GM18511 (cell line): Measurements from ENCODE around the gene MME.

Experiments used
- ATAC-seq: cut with Tn5 transposase; IDR thresholded peaks from one replicate; pipeline ENCODE4 v1.9.1; 2021; ENCODE audit warnings: mild to moderate bottlenecking, moderate library complexity; ENCODE audit not compliant: unreplicated experiment

MME gene

GRCh38 chr3:155135003-155135402 is 54.9 kb downstream of the MME start:
- ATAC-seq, result no peak

DNA sequence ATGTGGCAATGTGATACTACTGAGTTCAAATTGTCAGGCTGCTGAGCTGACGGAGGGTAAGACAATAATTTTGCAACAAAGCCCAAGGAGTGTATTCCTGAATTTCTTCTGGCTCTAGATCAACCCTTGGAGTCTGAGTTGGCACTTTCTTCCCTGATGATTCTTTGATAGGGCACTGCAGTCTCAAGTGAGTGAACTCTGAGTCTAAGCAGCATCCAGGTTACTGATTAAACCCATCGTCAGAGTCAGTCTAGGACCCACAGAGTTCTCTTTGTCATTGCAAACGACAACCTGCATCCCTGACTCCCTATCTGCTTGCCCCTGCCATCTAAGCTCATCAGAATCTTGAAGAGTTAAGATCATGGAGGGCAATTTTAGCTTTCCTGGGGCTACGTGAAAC is 58.6 kb downstream of the MME start:
- no peak for ATAC-seq

GRCh38 chr3:155147588-155147987 is 67.5 kb downstream of the MME start:
- ATAC-seq, result no peak

DNA sequence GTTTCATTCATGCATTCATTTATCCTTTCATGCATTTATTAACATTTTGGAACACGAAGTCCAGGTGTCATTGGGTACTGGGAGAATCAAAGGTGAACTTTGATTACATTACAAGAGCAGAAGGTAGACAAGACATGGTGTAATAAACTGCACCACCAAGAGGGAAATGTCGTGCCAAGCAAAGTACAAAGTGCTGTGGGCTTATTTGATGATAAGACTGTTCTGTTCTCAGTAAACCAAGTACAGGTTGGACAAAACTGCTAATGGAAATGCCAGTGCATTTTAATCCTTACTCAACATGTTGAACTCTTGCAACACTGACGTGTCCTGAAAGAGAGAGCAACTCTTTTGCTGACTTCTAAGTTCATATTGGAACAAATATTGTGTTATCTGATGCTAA is 69.4 kb downstream of the MME start:
- no peak for ATAC-seq

GRCh38 chr3:155153242-155154186 is 73.4 kb downstream of the MME start:
- no peak for ATAC-seq

GRCh38 chr3:155154255-155154654 is 74.1 kb downstream of the MME start:
- ATAC-seq, result no peak

DNA sequence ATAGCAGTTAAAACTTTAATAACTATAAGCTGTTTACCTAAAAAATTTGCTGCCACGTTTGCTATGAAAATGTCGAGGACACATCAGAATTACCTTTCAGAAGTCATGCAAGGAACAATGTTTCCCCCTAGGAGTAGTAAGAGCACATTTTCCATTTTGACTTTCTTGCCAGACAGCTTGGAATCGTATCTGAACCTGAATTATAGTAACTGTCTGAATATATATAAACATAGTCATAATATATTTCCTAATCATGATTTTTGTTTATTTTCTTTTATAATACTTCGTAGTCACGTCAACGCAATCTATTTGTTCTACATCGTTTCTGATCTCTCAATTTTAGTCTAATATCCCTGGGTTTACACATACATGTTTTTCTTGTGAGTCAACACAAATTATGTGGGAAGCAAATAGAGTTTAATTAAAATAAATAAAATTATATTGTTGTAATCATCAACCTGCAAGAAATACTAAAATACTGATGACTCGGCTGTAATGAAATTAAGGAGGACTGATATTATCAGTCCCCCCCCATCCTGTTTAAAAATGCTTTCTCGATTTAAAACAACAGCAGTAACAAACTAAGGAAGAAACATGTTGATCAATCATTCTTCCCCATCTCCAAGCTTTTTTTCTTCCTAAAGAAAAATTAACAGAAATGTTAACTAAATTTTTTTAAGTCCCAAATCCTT is 78.4 kb downstream of the MME start:
- ATAC-seq, result no peak

- no peak for ATAC-seq
Observed at GRCh38 chr3:155159301-155159700, 79.2 kb downstream of the MME start.

DNA sequence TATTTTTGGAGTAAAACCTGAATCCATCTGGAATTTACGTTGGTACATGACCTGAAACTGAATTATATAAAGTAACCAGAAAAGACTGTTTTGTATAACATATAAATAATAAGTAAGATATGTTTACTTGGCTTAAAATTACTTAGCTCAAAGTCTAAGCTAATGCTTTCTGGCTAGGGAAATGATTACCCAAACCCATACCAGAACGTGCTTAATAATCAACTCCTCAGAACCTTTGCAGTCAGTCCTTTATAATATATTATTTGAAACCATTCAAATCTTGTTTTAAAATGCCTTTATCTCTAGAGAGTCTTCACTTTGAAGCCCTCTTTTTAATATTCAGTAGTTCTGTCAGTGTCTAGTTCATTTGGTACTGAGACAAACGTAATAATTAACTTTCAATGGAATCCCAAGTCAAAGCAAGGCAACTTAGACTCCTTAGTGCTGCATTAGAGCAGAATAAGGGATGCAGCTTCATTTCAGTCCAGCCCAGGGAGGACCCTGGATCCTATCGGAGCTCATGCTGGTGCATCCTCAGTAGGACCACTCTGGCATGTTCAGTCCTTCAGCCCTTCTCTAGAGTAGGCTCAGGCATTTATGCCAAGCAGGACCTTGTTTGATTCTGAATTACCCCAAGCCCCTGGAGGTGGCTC is 81.6 kb downstream of the MME start:
- no peak for ATAC-seq

GRCh38 chr3:155164306-155164705 is 84.2 kb downstream of the MME start:
- no peak for ATAC-seq

GRCh38 chr3:155166441-155166840 is 86.3 kb downstream of the MME start:
- ATAC-seq, result no peak

DNA sequence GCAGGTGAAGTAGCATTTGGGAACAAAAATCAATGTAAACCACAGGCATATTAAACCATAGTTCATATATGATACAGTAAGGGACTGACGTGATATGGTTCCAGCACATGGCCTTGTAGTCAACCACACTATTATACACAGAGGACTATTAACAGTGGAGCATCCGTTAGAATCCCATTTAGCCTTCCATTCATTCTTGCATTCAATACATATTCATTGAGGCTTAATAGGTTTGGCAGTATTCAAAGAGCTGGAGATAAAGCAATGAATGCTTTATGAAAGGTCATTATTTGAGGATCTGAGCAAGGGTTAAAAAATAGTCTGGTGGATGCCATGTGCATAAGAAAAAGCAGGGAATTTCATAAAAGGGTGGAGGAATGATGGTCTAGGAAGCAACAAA is 89.1 kb downstream of the MME start:
- ATAC-seq, result no peak

DNA sequence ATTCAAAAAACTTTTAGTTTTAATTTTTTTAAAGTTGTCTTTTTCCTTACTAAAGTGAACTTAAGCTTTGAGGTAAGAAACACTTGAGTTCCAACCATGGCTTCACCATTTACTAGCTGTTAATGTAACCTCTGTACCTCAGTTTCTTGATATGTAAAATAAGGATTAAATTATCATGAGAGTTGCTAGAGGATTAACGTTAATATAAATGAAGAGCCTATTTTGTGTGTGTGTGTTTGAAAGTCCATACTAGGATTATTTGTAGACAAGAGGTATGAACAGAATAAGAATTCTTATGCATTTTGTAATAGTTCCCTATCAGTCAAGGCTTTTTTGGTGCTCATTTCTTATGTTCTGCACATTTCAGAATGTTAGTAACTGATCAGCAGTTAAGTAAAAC is 93.7 kb downstream of the MME start:
- no peak for ATAC-seq

GRCh38 chr3:155178810-155179436 is 98.8 kb downstream of the MME start:
- no peak for ATAC-seq

- no peak for ATAC-seq
Observed at GRCh38 chr3:155179437-155179827, 99.3 kb downstream of the MME start.

DNA sequence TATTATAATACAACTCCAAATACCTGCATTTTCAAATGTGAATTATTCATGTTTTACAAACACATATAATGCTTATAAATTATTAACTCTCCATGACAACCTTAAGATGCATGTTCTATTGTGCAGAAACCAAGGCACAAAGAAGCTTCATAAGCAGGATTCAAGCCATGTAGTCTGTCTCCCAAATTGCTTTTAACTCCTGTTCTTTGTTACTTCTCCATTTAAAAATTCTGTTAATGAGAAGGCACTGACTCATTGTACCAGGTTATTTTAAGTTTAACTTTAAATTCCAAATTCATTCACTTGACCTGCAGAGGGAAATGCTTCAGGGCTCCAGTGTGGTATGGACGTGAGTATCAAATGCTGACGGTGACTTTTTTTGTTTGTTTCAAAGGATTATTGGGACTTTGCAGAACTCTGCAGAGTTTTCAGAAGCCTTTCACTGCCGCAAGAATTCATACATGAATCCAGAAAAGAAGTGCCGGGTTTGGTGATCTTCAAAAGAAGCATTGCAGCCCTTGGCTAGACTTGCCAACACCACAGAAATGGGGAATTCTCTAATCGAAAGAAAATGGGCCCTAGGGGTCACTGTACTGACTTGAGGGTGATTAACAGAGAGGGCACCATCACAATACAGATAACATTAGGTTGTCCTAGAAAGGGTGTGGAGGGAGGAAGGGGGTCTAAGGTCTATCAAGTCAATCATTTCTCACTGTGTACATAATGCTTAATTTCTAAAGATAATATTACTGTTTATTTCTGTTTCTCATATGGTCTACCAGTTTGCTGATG is 100.0 kb downstream of the MME start:
- ATAC-seq, result no peak

DNA sequence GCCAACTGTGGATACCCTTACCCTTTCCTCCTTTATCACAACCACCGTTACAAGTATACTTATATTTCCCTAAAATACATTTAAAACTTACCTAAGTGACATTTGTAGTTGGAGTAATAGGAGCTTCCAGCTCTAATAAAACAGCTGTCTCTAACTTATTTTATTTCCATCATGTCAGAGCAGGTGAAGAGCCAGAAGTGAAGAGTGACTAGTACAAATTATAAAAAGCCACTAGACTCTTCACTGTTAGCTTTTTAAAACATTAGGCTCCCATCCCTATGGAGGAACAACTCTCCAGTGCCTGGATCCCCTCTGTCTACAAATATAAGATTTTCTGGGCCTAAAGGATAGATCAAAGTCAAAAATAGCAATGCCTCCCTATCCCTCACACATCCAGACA is 102.3 kb downstream of the MME start:
- ATAC-seq, result no peak

GRCh38 chr3:155184011-155184410 is 103.9 kb downstream of the MME start:
- ATAC-seq, result no peak

DNA sequence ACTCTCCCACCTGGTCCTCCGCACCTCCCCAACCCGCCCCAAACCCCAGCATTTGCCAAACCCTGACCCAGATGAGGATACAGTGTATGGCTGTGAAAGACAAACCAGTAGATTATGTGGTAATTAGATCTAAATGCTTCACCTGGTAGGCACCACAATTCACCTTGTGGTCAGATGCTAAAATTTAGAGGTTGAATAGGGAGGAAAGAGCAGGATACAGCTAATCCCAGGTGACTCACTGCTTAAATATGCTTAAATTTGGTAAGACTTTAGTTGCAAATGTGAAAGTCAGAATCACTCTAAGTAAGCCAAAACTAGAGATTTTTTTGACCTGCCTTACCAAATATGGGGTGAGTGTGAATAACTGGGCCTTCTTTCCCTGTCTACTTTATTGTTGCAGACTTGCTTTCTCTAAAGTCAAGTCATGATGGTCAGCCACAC is 105.5 kb downstream of the MME start:
- no peak for ATAC-seq

- ATAC-seq, result no peak
Observed at GRCh38 chr3:155188031-155188430, 107.9 kb downstream of the MME start.
